ENCODE results near the gene MCTP1. TPM values are rescaled to one million over a fixed set of nuclear protein-coding genes. Genes with fewer than 3 reads are reported as not detected.

Gene MCTP1
- total and polyA plus RNA-seq, 2 of the 13 experiments (the other 11 are each of a cell fraction or from before 2014, with no cell fraction given), result 0.15 to 0.48 TPM

GRCh38 chr5:95098012-95098411 lies 186.9 kb downstream of the MCTP1 start (continued):
- TF ChIP-seq HNF1A (IDR thresholded peaks at IDR 0.05; ENCODE audit: low read depth) (no peak), HNF1A (CRISPR knock-in tag; IDR thresholded peaks at IDR 0.05; ENCODE audit: borderline replicate concordance) (no peak), SP140L (CRISPR knock-in tag; IDR thresholded peaks at IDR 0.05; ENCODE audit: borderline replicate concordance) (no peak)

- no peak for ATAC-seq
- WGBS (ENCODE audit: low lambda C conversion rate), result 0% methylated on average over 1 of the region's 1 CpG
- BruUV-seq (replicated peaks), result no TSS peak
- CTCF ChIA-PET (ENCODE audit: low intra/inter-chr PET ratio, low total read pairs), result no interaction called here
- no peaks in the 10 kb centered on the region for H3K79me2 ChIP-seq (ENCODE audit: insufficient read depth, low read length)
- H2AFZ ChIP-seq (ENCODE audit: low read length), result no peak overlapping the region
- in situ Hi-C loops (cut with HindIII; ENCODE audit: extremely low pct_ligation_motif_present, low pct_unique_long_range_greater_than_20kb), result no loop called here
- no peak overlapping the region for H3K4me3 ChIP-seq (replicated peaks in 1 of 3; ENCODE audit: insufficient read depth in 1 of 3, low read depth in 2 of 3, low read length in 3 of 3)
- POLR2A ChIA-PET, result no interaction called here
- H3K9me3 ChIP-seq (ENCODE audit: low read length), result no peaks in the 10 kb centered on the region
- no peak for FAIRE-seq
- TF ChIP-seq POLR2AphosphoS2 (IDR thresholded peaks at IDR 0.05; ENCODE audit: low read depth, low read length) (no peak), HINFP (CRISPR knock-in tag; IDR thresholded peaks at IDR 0.05; ENCODE audit: low read depth) (no peak), RFX1 (IDR thresholded peaks at IDR 0.05) (no peak), ZNF883 (CRISPR knock-in tag; IDR thresholded peaks at IDR 0.05; ENCODE audit: not compliant biosample characterization) (no peak)
- H3K36me3 ChIP-seq (replicated peaks in 1 of 2; ENCODE audit: control insufficient read depth in 1 of 2, insufficient read depth in 2 of 2, low read length in 2 of 2), result no peaks in the 10 kb centered on the region
- H4K20me1 ChIP-seq (ENCODE audit: insufficient read depth, low read length), result no peaks in the 10 kb centered on the region
- intact Hi-C loops (cut with micrococcal nuclease; ENCODE audit: unreplicated experiment), result no loop called here
- no peak overlapping the region for H3K9ac ChIP-seq (ENCODE audit: insufficient read depth, low read depth, low read length)
- H3K27ac ChIP-seq (ENCODE audit: extremely low read length, insufficient read depth, low read length), result no peak overlapping the region
- no peak for DNase-seq (ENCODE audit: low spot score)
- no peaks in the 10 kb centered on the region for H3K27me3 ChIP-seq (ENCODE audit: control insufficient read depth in 1 of 2, insufficient read depth in 2 of 2, low read length in 2 of 2)
- H3K4me2 ChIP-seq (ENCODE audit: low read depth, low read length), result no peak overlapping the region
- H3K4me1 ChIP-seq (ENCODE audit: insufficient read depth, low read length), result no peaks in the 10 kb centered on the region
Measured at GRCh38 chr5:95093211-95093610, 191.7 kb downstream of the MCTP1 start.
